Measurements from ENCODE around the gene DOCK4.

- TF ChIP-seq CTCF (IDR thresholded peaks at IDR 0.05) (no peak), EP300 (IDR thresholded peaks at IDR 0.05; ENCODE audit: low read depth) (no peak), POLR2A (IDR thresholded peaks at IDR 0.05) (no peak)
These were observed 14.8 kb upstream of the DOCK4 start for GRCh38 chr7:112220877-112221434.
